ENCODE data around the gene DLAT.

Gene DLAT

GRCh38 chr11:111981270-111981669 lies 43.9 kb upstream of the DLAT start:
- Histone ChIP-seq H3K9me2 (replicated peaks; ENCODE audit: low read depth, low read length) (no peaks in the 10 kb centered on the region), H3K9ac (ENCODE audit: low read depth, low read length, poor library complexity, severe bottlenecking) (no peak overlapping the region), H3K27me3 (ENCODE audit: insufficient read depth, low read length, poor library complexity, severe bottlenecking) (no peaks in the 10 kb centered on the region), H3K4me1 (ENCODE audit: insufficient read depth, low read length, poor library complexity, severe bottlenecking) (peaks cover 4% of the 10 kb centered on the region), H3K79me2 (ENCODE audit: insufficient read depth, low read length) (no peaks in the 10 kb centered on the region), H3K4me3 (ENCODE audit: low read length, poor library complexity, severe bottlenecking) (no peak overlapping the region), H3K36me3 (ENCODE audit: insufficient read depth, low read length) (no peaks in the 10 kb centered on the region; the same call in 1 of the 2 replicates), H2AFZ (ENCODE audit: low read length) (no peak overlapping the region), H3K4me2 (ENCODE audit: low read depth, low read length, poor library complexity, severe bottlenecking) (no peak overlapping the region), H3F3A (ENCODE audit: low read depth) (no peaks in the 10 kb centered on the region), H3K9me3 (ENCODE audit: insufficient read depth, low read depth, low read length) (no peaks in the 10 kb centered on the region), H4K20me1 (ENCODE audit: insufficient read depth, low read length, poor library complexity, severe bottlenecking) (no peaks in the 10 kb centered on the region)
- TF ChIP-seq EZH2phosphoT487 (IDR thresholded peaks at IDR 0.05; ENCODE audit: borderline replicate concordance): no peak

GRCh38 chr11:111982019-111982464 lies 43.2 kb upstream of the DLAT start:
- Histone ChIP-seq H3K9ac (ENCODE audit: low read depth, low read length, poor library complexity, severe bottlenecking) (no peak overlapping the region), H3K9me2 (replicated peaks; ENCODE audit: low read depth, low read length) (no peaks in the 10 kb centered on the region), H3K4me1 (ENCODE audit: insufficient read depth, low read length, poor library complexity, severe bottlenecking) (no peaks in the 10 kb centered on the region)

GRCh38 chr11:111982541-111983186 lies 42.5 kb upstream of the DLAT start:
- Histone ChIP-seq H3K79me2 (ENCODE audit: insufficient read depth, low read length) (no peaks in the 10 kb centered on the region), H3F3A (ENCODE audit: low read depth) (no peaks in the 10 kb centered on the region), H3K9me3 (ENCODE audit: insufficient read depth, low read depth, low read length) (no peaks in the 10 kb centered on the region), H3K4me1 (ENCODE audit: insufficient read depth, low read length, poor library complexity, severe bottlenecking) (no peaks in the 10 kb centered on the region), H2AFZ (ENCODE audit: low read length) (no peak overlapping the region), H3K27me3 (ENCODE audit: insufficient read depth, low read length, poor library complexity, severe bottlenecking) (no peaks in the 10 kb centered on the region), H3K4me3 (ENCODE audit: low read length, poor library complexity, severe bottlenecking) (no peak overlapping the region), H3K9ac (ENCODE audit: low read depth, low read length, poor library complexity, severe bottlenecking) (no peak overlapping the region), H3K36me3 (ENCODE audit: insufficient read depth, low read length) (no peaks in the 10 kb centered on the region; the same call in 1 of the 2 replicates), H3K9me2 (replicated peaks; ENCODE audit: low read depth, low read length) (no peaks in the 10 kb centered on the region), H3K4me2 (ENCODE audit: low read depth, low read length, poor library complexity, severe bottlenecking) (no peak overlapping the region), H4K20me1 (ENCODE audit: insufficient read depth, low read length, poor library complexity, severe bottlenecking) (no peaks in the 10 kb centered on the region)
- TF ChIP-seq EZH2phosphoT487 (IDR thresholded peaks at IDR 0.05; ENCODE audit: borderline replicate concordance) (no peak), CTCF (conservative IDR thresholded peaks at IDR 0.05; ENCODE audit: low read length) (no peak)

More at GRCh38 chr11:111982019-111982464, 43.2 kb upstream of the DLAT start:
- Histone ChIP-seq H3K4me2 (ENCODE audit: low read depth, low read length, poor library complexity, severe bottlenecking) (no peak overlapping the region), H2AFZ (ENCODE audit: low read length) (peak overlapping the region; percentile 24; the same call in 1 of the 2 replicates), H3K4me3 (ENCODE audit: low read length, poor library complexity, severe bottlenecking) (no peak overlapping the region), H3F3A (ENCODE audit: low read depth) (no peaks in the 10 kb centered on the region), H3K9me3 (ENCODE audit: insufficient read depth, low read depth, low read length) (no peaks in the 10 kb centered on the region), H3K79me2 (ENCODE audit: insufficient read depth, low read length) (no peaks in the 10 kb centered on the region), H3K36me3 (ENCODE audit: insufficient read depth, low read length) (no peaks in the 10 kb centered on the region; the same call in 1 of the 2 replicates), H3K27me3 (ENCODE audit: insufficient read depth, low read length, poor library complexity, severe bottlenecking) (no peaks in the 10 kb centered on the region), H4K20me1 (ENCODE audit: insufficient read depth, low read length, poor library complexity, severe bottlenecking) (no peaks in the 10 kb centered on the region)
- TF ChIP-seq EZH2phosphoT487 (IDR thresholded peaks at IDR 0.05; ENCODE audit: borderline replicate concordance): no peak
- TF ChIP-seq CTCF (conservative IDR thresholded peaks at IDR 0.05; ENCODE audit: low read length): peak; percentile 69

Measured in Loucy (cell line).